ENCODE results near the gene CNOT4. TPM values are rescaled to one million over a fixed set of nuclear protein-coding genes. Genes with fewer than 3 reads are reported as not detected.

Gene CNOT4
- total RNA-seq, 1 experiment from 2014 or later: 16.6 TPM

- CTCF ChIA-PET: no interaction called here
- H3K9me3 ChIP-seq (ENCODE audit: control insufficient read depth in 1 of 2, insufficient read depth in 1 of 2, low read depth in 1 of 2, low read length in 2 of 2): no peaks in the 10 kb centered on the region
- TSS peak; percentile 63 for BruUV-seq (replicated peaks)
- POLR2A ChIA-PET: no interaction called here
- intact Hi-C loops (cut with micrococcal nuclease): loop anchor here (5.0 kb wide), 1 partner anchor 287 kb away; no protein-coding TSS in a partner anchor
- DNase-seq (ENCODE audit: low read depth, low spot score) (no peak), ATAC-seq (no peak)
- H3K4me2 ChIP-seq (ENCODE audit: low read length): peak overlapping the region; percentile 83
- no peak overlapping the region for H2AFZ ChIP-seq (ENCODE audit: low read depth, low read length, poor library complexity, severe bottlenecking)
- H3K27me3 ChIP-seq (ENCODE audit: insufficient read depth, low read length): no peaks in the 10 kb centered on the region
- peaks cover 61% of the 10 kb centered on the region for H3K79me2 ChIP-seq (ENCODE audit: insufficient read depth, low read length)
- H3K9me2 ChIP-seq (ENCODE audit: insufficient read depth): no peaks in the 10 kb centered on the region
- H3K9ac ChIP-seq (ENCODE audit: low read length): peak overlapping the region; percentile 97
- H4K20me1 ChIP-seq (ENCODE audit: insufficient read depth): no peaks in the 10 kb centered on the region
- H3K4me1 ChIP-seq (ENCODE audit: control insufficient read depth in 1 of 2, insufficient read depth in 2 of 2, low read length in 2 of 2): peaks cover 7 to 18% of the 10 kb centered on the region in 2 experiments; a peak in 3 of 4 replicates
- RAD21 ChIA-PET (ENCODE audit: low non-redundant PET in 1 of 2, low total read pairs in 2 of 2, uncharacterized antibody in 2 of 2, unreplicated experiment in 2 of 2): no interaction called here
- H3K27ac ChIP-seq (ENCODE audit: low read depth, low read length): peak overlapping the region; percentile 89; the same call in 1 of the 2 replicates
- TF ChIP-seq CBX3 (IDR thresholded peaks at IDR 0.05; ENCODE audit: low read depth) (no peak), REST (IDR thresholded peaks at IDR 0.05; ENCODE audit: low read depth) (no peak), EZH2 (IDR thresholded peaks at IDR 0.05) (no peak), MAX (IDR thresholded peaks at IDR 0.05) (no peak), ZNF274 (IDR thresholded peaks at IDR 0.05; ENCODE audit: low read depth, low read length) (no peak), SIN3A (IDR thresholded peaks at IDR 0.05; ENCODE audit: low read depth) (peak; percentile 44; the same call in 1 of the 2 replicates), POLR2AphosphoS5 (IDR thresholded peaks at IDR 0.05; ENCODE audit: low read depth, low read length) (no peak), EGR1 (IDR thresholded peaks at IDR 0.05; ENCODE audit: low read depth) (peak; percentile 8; the same call in 1 of the 2 replicates)
- H3K36me3 ChIP-seq (ENCODE audit: control insufficient read depth in 1 of 2, insufficient read depth in 2 of 2, low read length in 2 of 2): peaks cover 0 to 6% of the 10 kb centered on the region in 2 experiments; a peak in 1 of 4 replicates
- H3K4me3 ChIP-seq (replicated peaks in 1 of 2; ENCODE audit: low read depth in 1 of 2, low read length in 2 of 2): peak overlapping the region; percentile 87 to 89
Measured at GRCh38 chr7:135558881-135559280, 49.0 kb upstream of the CNOT4 start.
